Fibroblast of lung (primary cell): ENCODE data around the gene DSTN. TPM values are rescaled to one million over a fixed set of nuclear protein-coding genes. Genes with fewer than 3 reads are reported as not detected.

Experiments
- DNase-seq, 2 donors: peaks; one replicate each; pipeline versions ENCODE4 v3.0.0 to v3.0.0-alpha.2; 2010; ENCODE audit warnings: low read depth in 2 of 2
- H2AFZ ChIP-seq: 2 replicates; pipeline ENCODE4 v1.5.1; 2012; ENCODE audit warnings: low read length, control low read depth, inconsistent platforms
- H3K27ac ChIP-seq: 2 replicates; pipeline ENCODE4 v1.5.1; 2011; ENCODE audit warnings: low read length, control low read depth; ENCODE audit not compliant: insufficient read depth
- H3K27me3 ChIP-seq: 2 replicates; pipeline ENCODE4 v1.5.1; 2011; ENCODE audit warnings: mild to moderate bottlenecking, low read length; ENCODE audit not compliant: control insufficient read depth, insufficient read depth
- H3K36me3 ChIP-seq: 2 replicates; pipeline ENCODE4 v1.5.1; 2011; ENCODE audit warnings: low read length; ENCODE audit not compliant: control insufficient read depth, insufficient read depth
- H3K4me1 ChIP-seq: 2 replicates; pipeline ENCODE4 v1.5.1; 2011; ENCODE audit warnings: low read length; ENCODE audit not compliant: control insufficient read depth, insufficient read depth; ENCODE audit errors: extremely low read depth
- H3K4me2 ChIP-seq: 2 replicates; pipeline ENCODE4 v1.5.1; 2011; ENCODE audit warnings: low read length, control low read depth; ENCODE audit not compliant: insufficient read depth; ENCODE audit errors: extremely low read depth
- H3K4me3 ChIP-seq, 4 experiments: fragments of 200-600 bp in 1 of 4; sonication (generic) in 1 of 4; replicated peaks in 1 of 4; 2 replicates each; pipeline ENCODE4 v1.5.1; 2011 to 2016; ENCODE audit warnings: low read length in 4 of 4, low read depth in 3 of 4, mild to moderate bottlenecking in 3 of 4, control low read depth in 2 of 4, inconsistent platforms in 1 of 4, mixed read lengths in 1 of 4; ENCODE audit not compliant: insufficient read depth in 1 of 4; ENCODE audit errors: control extremely low read depth in 1 of 4
- H3K79me2 ChIP-seq: 2 replicates; pipeline ENCODE4 v1.5.1; 2012; ENCODE audit warnings: mild to moderate bottlenecking, low read length, inconsistent platforms; ENCODE audit not compliant: control insufficient read depth, insufficient read depth
- H3K9ac ChIP-seq: 2 replicates; pipeline ENCODE4 v1.5.1; 2011; ENCODE audit warnings: mild to moderate bottlenecking, low read length, control low read depth; ENCODE audit not compliant: insufficient read depth
- H3K9me3 ChIP-seq: 2 replicates; pipeline ENCODE4 v1.5.1; 2012; ENCODE audit warnings: low read depth, low read length; ENCODE audit not compliant: control insufficient read depth, insufficient read depth
- H4K20me1 ChIP-seq: 2 replicates; pipeline ENCODE4 v1.5.1; 2011; ENCODE audit warnings: low read length; ENCODE audit not compliant: control insufficient read depth, insufficient read depth; ENCODE audit errors: extremely low read depth
- CTCF ChIP-seq, 2 donors: IDR thresholded peaks in 1 of 2; conservative IDR thresholded peaks in 1 of 2; 1 replicate in 1 of 2; 2 replicates in 1 of 2; pipeline ENCODE4 v1.5.1; 2011 to 2012; ENCODE audit warnings: low read length in 2 of 2, control low read depth in 1 of 2, inconsistent platforms in 1 of 2, low read depth in 1 of 2, mild to moderate bottlenecking in 1 of 2
- EZH2 ChIP-seq: IDR thresholded peaks from 2 replicates; pipeline ENCODE4 v1.5.1; 2012; ENCODE audit warnings: low read length, control low read depth, mild to moderate bottlenecking; ENCODE audit errors: missing control alignments
- polyA plus RNA-seq, 2 donors: library from polyadenylated mRNA; depleted of rRNA in 1 of 2; stranded (reverse) in 1 of 2; unstranded in 1 of 2; fragments of >200 nt; gene quantifications; 2 replicates each; pipeline ENCODE4 v1.2.1, GENCODE V29; 2011 to 2012; ENCODE audit warnings: missing spikeins in 1 of 2
- total RNA-seq: library from RNA; depleted of rRNA; stranded (reverse); fragments of >200 nt; gene quantifications from 2 replicates; pipeline ENCODE4 v1.2.1, GENCODE V29; 2014

DSTN gene
- total and polyA plus RNA-seq, 2 donors (not counting 1 experiment from before 2014, with no cell fraction given) = 289 to 737 TPM

GRCh38 chr20:17525650-17526049 lies 44.2 kb upstream of the DSTN start:
- no peaks in the 10 kb centered on the region for H4K20me1 ChIP-seq
- no peaks in the 10 kb centered on the region for H3K9me3 ChIP-seq
- H3K9ac ChIP-seq = no peak overlapping the region
- no peak overlapping the region for H3K4me2 ChIP-seq
- no peaks in the 10 kb centered on the region for H3K79me2 ChIP-seq
- H3K27ac ChIP-seq = no peak overlapping the region
- H3K4me3 ChIP-seq = no peak overlapping the region
- no peak overlapping the region for H2AFZ ChIP-seq
- no peaks in the 10 kb centered on the region for H3K36me3 ChIP-seq
- DNase-seq = peak in 1 of 2 donors; percentile 31
- no peak for TF ChIP-seq CTCF (conservative IDR thresholded peaks at IDR 0.05 in 1 of 2, IDR thresholded peaks at IDR 0.05 in 1 of 2; ENCODE audit: low read depth in 1 of 2, low read length in 2 of 2)
- no peak for TF ChIP-seq EZH2
- no peaks in the 10 kb centered on the region for H3K4me1 ChIP-seq
- no peaks in the 10 kb centered on the region for H3K27me3 ChIP-seq

GRCh38 chr20:17529586-17529985 lies 40.3 kb upstream of the DSTN start:
- no peaks in the 10 kb centered on the region for H4K20me1 ChIP-seq
- H2AFZ ChIP-seq = no peak overlapping the region
- H3K4me3 ChIP-seq = no peak overlapping the region
- H3K9ac ChIP-seq = no peak overlapping the region
- H3K27me3 ChIP-seq = no peaks in the 10 kb centered on the region
- no peak for DNase-seq
- no peak overlapping the region for H3K27ac ChIP-seq
- TF ChIP-seq CTCF (conservative IDR thresholded peaks at IDR 0.05 in 1 of 2, IDR thresholded peaks at IDR 0.05 in 1 of 2; ENCODE audit: low read depth in 1 of 2, low read length in 2 of 2) (no peak), EZH2 (no peak)
- no peaks in the 10 kb centered on the region for H3K79me2 ChIP-seq
- H3K9me3 ChIP-seq = no peaks in the 10 kb centered on the region
- peaks cover 2% of the 10 kb centered on the region for H3K4me1 ChIP-seq
- H3K36me3 ChIP-seq = no peaks in the 10 kb centered on the region
- H3K4me2 ChIP-seq = no peak overlapping the region

DNA sequence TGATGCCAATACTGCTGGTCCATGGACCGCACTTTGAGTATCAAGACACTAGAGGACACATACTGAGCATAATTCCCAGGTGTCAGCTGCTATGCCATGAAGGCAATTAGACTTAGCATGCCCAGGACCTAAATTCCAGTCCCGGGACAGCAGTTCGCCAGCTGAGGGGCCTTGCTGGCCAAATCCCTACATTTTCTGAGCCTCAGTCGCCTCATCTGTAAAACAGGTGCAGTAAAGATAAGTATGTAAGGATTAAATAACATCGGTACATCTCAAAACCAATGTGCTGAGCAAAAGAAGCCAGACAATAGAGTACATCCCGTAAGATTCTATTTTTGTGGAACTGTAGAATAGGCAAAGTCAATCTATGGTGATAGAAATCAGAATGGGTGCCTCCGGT lies 39.7 kb upstream of the DSTN start:
- H3K4me1 ChIP-seq = peaks cover 2% of the 10 kb centered on the region
- no peak overlapping the region for H3K4me3 ChIP-seq
- TF ChIP-seq EZH2 (no peak), CTCF (conservative IDR thresholded peaks at IDR 0.05 in 1 of 2, IDR thresholded peaks at IDR 0.05 in 1 of 2; ENCODE audit: low read depth in 1 of 2, low read length in 2 of 2) (no peak)
- no peaks in the 10 kb centered on the region for H3K9me3 ChIP-seq
- H4K20me1 ChIP-seq = no peaks in the 10 kb centered on the region
- H3K27me3 ChIP-seq = no peaks in the 10 kb centered on the region
- H3K27ac ChIP-seq = no peak overlapping the region
- H2AFZ ChIP-seq = no peak overlapping the region
- H3K4me2 ChIP-seq = no peak overlapping the region
- no peak for DNase-seq
- no peaks in the 10 kb centered on the region for H3K36me3 ChIP-seq
- H3K79me2 ChIP-seq = no peaks in the 10 kb centered on the region
- no peak overlapping the region for H3K9ac ChIP-seq
